Liver (tissue), 3 donors: ENCODE results near the gene C3orf70.

Experiments used
- CTCF ChIP-seq: fragments of 150-350 bp; IDR thresholded peaks from 2 replicates; pipeline ENCODE4 v1.5.1; 2017; ENCODE audit warnings: improper control_type of control experiment, low read depth, low read length; ENCODE audit not compliant: missing input control
- EGR1 ChIP-seq, 2 donors: IDR thresholded peaks; 2 replicates each; pipeline ENCODE4 v1.6.1; 2016 to 2018; ENCODE audit warnings: antibody characterized with exemption in 2 of 2, low read depth in 2 of 2
- JUND ChIP-seq, 2 donors: IDR thresholded peaks; 2 replicates each; pipeline ENCODE4 v1.6.1; 2016; ENCODE audit warnings: antibody characterized with exemption in 2 of 2
- MAX ChIP-seq: IDR thresholded peaks from 2 replicates; pipeline ENCODE4 v1.6.1; 2016; ENCODE audit warnings: antibody characterized with exemption
- RAD21 ChIP-seq, 2 donors: IDR thresholded peaks; 2 replicates each; pipeline ENCODE4 v1.6.1; 2016; ENCODE audit warnings: antibody characterized with exemption in 2 of 2, mild to moderate bottlenecking in 2 of 2
- REST ChIP-seq: IDR thresholded peaks from 2 replicates; pipeline ENCODE4 v1.6.1; 2016; ENCODE audit warnings: antibody characterized with exemption, mild to moderate bottlenecking
- SP1 ChIP-seq: IDR thresholded peaks from 2 replicates; pipeline ENCODE4 v1.6.1; 2018; ENCODE audit warnings: antibody characterized with exemption, mild to moderate bottlenecking
- TAF1 ChIP-seq: conservative IDR thresholded peaks from 2 replicates; pipeline ENCODE4 v1.6.1; 2016; ENCODE audit warnings: antibody characterized with exemption, mild to moderate bottlenecking
- YY1 ChIP-seq: IDR thresholded peaks from 2 replicates; pipeline ENCODE4 v1.6.1; 2016; ENCODE audit warnings: antibody characterized with exemption, mild to moderate bottlenecking
- ZBTB33 ChIP-seq: IDR thresholded peaks from 2 replicates; pipeline ENCODE4 v1.6.1; 2016; ENCODE audit warnings: antibody characterized with exemption
- donor health status: healthy.
- donor health status: healthy.

GRCh38 chr3:185145511-185145910, 7.3 kb downstream of the C3orf70 start:
- no peak for TF ChIP-seq CTCF
- TF ChIP-seq TAF1 = no peak
- no peak for TF ChIP-seq MAX
- no peak for TF ChIP-seq SP1
- no peak for TF ChIP-seq RAD21 (IDR thresholded peaks at IDR 0.05)
- no peak for TF ChIP-seq YY1
- no peak for TF ChIP-seq ZBTB33
- TF ChIP-seq JUND (IDR thresholded peaks at IDR 0.05) = no peak
- TF ChIP-seq REST = no peak
- no peak for TF ChIP-seq EGR1 (IDR thresholded peaks at IDR 0.05; ENCODE audit: low read depth in 2 of 2)
